ENCODE measurements around the gene LMBRD2.

Gene LMBRD2

DNA sequence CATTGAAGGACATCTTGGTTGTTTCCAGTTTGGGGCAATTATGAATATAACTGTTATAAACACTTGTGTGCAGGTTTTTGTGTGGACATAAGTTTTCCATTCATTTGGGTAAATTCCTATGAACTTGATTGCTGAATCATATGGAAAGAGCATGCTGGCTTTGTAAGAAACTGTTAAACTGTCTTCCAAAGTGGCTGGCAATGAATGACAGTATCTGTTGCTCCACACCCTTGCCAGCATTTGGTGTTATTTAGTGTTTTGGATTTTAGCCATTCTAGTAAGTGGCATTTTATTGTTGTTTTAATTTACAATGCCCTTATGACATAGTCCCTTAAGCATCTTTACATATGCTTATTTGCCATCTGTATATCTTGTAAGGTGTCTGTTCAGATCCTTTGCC, 55.2 kb downstream of the LMBRD2 start:
- FAIRE-seq: no peak

DNA sequence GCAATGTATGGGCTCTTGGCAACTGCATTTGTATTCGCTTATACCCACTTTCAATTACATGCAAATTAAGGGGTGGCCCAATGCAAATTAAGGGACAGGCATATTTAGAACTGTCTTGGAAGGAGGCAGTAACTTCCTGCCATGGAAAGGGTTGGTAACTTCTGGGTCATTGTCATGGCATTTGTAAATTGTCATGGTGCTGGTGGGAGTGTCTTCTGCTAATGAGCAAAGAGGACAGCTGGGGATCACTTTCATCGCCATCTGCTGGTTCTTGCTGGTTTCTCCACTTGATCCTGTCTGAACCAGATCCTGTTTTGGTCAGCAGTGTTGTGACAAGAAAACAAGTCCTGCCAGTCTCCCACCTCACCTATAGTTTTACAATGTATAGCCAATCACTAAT, 61.7 kb downstream of the LMBRD2 start:
- FAIRE-seq: no peak

DNA sequence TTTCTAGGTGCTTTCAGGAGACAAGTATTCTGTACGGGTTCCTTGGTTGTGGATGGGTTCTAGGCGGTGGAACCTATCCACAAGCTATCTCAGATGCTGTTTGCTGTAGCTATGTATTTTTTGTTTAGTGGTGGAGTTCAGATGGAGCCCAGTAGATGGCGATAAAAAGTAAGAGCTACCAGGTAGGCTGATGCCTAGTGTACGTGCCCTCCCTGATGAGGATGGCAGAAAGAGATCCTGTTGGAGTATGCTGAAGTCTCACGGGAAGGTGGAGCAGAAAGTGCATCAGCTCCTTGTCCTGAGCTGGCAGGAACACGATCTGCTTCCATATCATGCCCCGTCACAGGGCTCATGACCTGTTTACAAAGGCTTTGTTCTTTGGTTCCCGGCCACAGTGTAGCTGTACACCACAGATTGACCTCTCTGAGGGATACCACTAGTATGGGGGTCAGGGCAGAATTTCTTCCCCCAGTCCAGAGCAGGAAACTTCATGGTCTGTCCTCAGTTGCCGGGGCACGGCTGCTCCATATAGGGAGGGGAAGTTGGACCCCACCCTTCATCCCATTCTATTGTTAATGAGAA, 72.4 kb downstream of the LMBRD2 start:
- FAIRE-seq: peak; percentile 76

DNA sequence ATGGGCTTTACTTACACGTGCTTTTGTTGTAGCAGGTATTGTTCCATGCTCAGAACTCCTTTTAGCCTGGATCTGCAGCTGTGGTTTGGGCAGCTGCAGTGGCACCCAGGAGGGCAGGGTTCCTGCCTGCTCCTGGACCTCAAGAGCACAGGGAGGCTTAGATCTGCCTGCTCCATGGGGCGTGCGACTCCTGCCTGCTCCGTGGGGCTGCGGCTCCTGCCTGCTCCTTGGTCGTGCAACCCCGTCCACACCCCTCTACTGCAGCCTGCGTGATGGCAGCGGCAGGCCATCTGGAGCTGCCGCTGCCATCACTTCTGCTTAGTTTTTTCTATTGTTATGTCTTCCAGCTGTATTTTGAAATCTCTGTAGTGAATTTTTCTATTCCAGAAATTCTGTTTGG, 73.3 kb downstream of the LMBRD2 start:
- no peak for FAIRE-seq

DNA sequence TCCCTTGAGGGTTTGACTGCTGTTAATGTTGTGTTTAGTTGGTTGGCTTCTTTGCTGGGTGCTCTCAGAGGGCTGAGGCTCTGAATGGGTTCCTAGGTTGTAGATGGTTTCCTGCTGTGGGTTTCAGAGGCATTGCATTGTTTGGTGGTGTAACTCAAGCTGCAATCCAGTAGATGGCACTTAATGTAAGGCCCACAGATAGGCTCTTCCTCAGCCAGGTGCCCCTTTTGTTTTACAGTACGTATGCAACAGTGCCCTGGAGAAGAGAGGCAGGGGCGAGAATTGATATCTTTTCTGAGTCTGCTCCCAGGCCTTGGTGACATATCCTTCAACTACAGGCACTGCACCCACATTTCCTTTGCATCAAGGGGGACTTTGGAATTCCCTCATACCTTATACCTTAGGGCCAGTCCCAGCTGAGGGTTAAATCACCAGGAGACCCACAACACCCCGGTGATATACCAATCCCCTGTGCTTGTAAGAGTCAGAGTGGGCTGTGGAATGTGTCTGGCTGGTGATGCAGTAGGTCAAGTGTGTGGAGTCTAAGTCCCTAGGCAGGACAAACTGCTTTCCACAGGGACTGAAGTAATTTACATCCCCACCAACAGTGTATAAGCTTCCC, 78.0 kb downstream of the LMBRD2 start:
- no peak for FAIRE-seq

DNA sequence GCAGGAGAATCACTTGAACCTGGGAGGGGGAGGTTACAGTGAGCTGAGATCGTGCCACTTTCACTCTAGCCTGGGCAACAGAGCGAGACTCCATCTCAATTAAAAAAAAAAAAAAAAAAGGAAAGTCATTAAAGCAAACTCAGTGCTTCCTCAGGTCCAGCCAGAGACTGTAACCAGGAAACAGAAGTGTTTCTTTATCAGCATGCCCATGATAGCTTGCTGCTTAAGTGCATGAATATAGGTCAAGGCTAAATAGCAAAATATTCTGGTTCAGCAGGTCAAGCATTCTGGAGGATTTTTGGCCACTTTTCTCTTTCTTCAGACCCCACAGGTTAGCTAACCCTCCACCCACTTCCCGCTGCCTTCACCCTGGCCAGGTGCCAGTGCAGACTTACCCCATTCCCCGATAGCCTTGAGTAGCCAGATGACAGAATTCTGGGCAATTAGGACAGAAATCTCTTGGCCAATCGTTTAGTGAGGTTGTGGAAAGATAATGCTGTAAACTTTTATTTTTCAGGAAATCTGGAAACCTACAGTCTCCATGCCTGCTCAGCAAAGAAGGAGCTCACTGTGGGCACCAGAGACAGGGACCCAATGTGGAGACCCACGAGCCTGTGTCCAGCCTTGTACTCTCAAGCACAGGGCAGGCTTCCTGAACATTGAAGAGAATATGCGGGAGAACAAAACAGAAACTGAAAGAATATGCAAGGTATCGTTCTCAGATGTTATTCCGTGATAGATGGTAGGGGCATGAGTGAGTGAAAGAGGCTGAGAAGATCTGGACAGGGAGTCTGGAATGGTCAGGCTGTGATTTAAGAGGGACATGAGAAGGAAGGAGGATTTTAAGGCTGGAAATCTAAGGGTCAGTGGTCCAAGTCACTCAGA, 80.8 kb downstream of the LMBRD2 start:
- FAIRE-seq: no peak

DNA sequence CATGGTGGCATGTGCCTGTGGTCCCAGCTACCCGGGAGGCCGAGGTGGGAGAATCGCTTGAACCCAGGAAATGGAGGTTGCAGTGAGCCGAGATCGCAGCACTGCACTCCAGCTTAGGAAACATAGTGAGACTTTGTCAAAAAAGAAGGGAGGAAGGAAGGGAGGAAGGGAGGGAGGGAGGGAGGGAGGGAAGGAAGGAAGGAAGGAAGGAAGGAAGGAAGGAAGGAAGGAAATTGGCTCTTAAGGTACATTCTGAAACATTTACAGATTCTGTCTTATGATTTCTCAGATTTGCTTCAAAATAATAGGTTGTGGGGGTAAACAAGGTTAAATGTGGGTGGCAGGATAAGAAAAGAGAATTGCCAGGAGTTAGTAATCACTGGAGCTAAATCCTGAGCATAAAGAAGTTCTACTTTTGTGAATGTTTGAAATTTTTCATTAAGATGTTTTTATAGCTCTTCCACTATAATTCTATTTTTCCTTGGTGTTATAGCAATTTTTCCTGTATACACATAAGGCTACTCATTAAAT, 82.9 kb downstream of the LMBRD2 start:
- no peak for FAIRE-seq

DNA sequence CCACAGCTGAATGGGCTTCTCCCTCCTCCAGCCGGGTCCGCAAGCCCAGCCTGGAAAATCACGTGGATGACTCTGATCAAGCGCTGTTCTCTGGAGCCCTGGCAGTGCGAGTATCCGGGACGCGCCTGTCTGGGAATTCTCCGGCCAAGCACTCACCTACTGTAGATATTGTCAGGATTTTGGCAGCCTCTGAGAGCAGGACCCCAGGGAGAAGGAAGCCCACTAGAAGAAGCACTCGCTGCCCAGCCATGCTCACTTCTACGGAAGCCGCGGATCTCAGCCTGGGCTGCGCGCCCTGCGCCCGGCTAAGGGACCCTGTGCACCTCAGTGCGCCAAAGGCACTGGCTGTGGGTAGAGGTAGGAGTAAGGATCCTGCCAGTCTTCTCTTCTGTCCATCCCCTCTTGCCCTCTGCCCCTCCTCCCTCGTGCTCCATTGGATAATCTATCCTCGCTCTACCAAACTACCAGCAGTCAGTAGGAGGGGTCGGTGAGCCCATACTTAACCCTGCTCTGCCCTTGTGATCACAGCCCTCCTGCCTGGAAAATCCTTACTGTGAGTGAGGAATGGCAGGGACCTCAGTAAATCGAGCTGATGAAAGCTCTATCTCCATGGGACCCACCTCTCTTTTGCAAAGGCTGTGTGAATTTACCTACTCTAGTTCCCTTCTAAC, 85.0 kb downstream of the LMBRD2 start, which contains the start of gene UGT3A2:
TSS of gene UGT3A2 (minus strand) at position 343 of the 671 bp plus-strand sequence. CDS start at position 250, 93 bp downstream.
- no peak for FAIRE-seq

DNA sequence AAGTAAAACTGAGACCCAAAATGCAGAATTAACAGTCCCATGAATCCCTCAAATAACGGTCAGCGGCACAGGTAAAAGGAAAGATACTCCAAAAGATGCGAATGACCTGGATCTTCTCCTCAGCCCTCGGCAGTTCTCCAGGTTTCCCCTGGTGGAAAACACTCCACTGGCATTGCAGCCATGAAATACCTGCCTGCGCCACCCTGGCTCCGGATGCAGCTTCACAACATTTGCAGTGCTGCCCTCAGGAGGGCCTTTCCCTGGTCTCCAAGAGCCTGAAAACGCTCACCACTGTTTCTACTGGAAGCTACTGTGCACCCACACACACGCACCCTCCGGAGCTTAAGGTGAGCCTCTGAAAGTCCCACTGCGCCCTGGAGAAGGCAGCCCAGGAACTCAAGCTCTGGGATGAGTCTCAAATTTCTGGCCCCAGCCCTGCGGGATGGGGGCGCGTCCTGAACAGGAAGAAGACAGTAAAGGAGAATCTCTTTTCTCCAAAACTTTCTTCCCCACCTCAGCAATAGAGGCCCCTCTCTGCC, 85.6 kb downstream of the LMBRD2 start:
- FAIRE-seq: no peak

DNA sequence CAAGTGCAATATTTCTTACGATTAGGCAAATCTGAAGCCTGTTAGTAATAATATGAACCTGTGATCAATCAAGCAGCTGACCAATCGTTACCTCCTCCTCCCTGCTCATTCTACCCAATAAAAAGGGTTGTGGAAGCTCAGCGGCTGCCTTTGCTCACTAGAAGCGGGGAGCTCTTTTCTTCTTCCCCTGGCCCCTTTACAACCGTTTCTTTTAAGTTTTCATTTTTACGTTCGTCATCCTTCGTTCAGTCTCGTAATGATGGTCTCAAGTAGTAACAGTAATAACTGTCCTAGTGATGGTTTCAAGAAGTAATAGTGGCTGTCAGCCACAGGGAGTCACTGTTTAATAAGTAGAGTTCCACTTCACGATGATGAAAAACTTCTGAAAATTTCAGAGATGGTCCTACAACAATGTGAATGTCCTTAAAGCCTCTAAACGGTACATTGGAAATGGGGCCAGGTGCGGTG, 91.2 kb downstream of the LMBRD2 start:
- no peak for FAIRE-seq

DNA sequence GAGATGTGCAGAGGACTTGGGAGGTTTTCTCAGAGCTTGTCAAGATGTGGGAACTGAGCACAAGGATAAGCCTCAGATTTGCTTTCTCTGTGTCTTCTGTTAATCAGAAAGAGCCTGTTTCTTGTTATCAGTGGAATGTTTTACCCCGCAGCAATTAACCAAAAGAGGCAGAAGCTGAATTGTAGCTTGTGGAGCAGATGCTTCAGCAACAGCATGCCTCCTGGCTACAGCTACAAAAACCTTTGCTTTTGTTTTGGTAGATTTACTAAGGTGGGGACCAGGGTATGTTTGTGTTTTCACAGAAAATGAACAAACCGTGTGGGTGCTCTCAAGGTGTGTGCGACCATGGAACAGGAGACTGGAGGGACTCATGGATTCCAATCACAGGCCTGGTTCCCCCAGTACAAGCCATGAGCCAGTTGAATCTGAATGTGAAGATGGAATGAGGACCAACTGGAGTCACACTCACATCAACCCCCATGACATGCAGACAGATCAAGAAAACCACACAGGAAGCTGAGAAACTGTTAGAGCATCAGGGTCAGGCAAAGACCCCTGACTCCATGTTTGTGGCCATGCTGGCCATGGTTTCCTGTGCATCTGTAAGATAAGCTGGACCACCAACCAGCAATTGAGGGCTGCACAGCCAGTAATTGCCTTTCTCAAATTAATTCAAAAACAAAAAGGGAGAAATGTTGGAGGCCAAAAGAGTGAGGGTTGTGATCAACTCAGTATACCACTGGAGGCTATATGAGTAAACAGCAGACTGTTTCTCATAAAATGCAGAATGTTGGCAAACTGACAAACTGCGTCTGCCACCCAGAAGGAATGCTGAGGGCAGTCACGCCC, 91.9 kb downstream of the LMBRD2 start:
- FAIRE-seq: no peak

DNA sequence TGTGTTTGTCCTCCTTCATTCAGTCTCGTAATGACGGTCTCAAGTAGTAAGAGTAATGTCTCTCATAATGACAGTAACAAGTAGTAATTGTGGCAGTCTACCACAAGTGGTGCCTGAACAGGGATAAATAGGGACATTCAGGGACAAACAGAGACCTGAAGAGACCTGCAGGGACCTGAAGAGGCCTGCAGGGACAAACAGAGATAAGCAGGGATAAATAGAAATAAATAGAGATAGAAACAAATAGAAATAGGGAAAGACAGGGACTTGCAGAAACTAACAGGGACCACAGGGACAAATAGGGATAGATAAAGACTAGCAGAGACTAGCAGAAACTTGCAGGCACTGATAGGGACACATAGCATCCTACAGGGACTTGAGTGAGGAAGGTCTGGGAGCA, 92.9 kb downstream of the LMBRD2 start:
- no peak for FAIRE-seq

DNA sequence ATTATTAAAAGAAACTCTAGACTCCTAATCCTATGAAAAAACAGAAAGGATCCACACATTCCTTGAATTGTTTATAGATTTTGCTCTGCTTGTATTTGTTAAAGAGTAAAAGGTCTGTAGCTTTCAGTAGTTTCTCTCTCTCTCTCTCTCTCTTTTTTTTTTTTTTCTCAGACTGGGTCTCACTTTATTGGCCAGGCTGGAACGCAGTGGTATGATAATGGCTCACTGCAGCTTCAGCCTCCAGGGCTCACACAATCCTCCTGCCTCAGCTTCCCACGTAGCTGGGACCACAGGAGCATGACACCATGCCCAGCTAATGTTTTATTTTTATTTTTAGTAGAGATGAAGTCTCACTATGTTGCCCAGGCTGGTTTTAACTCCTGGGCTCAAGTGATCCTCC, 94.3 kb downstream of the LMBRD2 start:
- no peak for FAIRE-seq

DNA sequence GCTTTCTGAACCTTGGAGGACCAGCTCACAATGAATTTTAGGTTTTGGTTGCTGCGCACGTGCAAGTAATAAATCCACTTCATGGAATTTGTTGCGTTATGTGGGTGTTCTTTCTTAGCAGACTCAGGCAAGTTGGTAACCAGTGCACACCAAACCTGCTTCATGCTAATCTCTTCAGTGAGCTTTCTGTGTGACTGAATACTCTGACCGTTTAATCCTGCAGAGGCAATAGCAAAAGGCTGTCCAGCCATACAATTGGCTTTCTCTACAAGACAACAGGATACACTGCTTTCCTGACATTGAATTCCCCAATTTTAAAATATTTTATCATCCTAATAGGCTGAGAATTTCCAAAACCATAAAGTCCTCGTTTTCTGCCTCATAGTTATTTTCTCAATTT, 95.3 kb downstream of the LMBRD2 start:
- no peak for FAIRE-seq

DNA sequence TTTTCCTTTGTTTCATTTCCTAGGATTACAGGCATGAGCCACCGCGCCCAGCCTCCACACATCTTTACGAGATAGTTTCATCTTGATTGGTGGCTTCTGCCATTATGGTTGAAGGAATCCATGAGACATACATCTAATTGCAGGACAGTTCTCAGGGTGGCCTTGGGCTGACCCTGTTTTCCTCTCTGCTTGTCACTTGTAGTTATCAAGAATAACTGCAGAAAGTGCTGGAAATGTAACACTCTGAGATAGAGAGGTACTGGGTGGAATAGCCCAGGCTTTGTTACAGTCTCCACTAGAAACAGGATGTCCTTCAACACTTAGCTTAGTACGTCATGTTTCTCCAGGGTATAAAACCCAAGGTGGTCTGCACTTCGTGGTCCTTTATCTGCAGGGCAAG, 95.7 kb downstream of the LMBRD2 start:
- FAIRE-seq: no peak

DNA sequence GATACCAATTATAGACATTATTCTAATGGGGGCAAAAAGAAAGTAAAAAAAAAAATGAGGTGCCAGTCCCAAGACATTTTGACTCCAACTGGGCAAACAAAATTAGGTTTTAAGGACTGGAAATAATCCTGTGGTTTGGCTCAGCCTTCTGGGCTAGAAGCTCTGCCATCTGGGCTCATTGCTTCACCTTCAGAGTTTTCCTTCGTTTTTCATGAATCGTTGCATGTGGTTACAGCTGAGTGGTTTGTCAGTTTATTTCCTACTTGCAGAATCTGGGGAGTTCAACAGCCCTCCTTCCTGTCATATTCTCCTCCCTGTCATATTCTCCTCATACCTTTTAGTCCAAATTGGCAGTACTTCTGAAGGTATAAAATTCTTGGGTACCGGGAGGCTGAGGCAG, 97.0 kb downstream of the LMBRD2 start:
- no peak for FAIRE-seq

DNA sequence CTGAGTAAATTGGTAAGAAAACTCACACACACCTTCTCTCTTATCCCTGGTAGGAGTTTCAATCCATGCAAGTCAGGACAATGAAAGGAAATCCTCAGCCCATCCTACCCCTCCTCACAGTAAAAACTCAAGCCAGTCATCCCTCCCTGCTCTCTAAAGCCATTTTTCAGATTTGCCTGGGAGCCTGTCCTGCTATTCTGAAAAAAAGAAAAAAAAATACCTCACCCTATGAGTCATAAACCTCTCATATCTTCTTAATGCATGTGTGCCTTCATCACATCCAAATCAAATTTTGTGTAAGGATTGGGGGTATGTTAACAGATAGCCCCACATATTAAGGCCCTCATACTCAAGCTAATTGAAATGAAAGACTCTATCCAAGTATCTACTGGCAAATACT, 99.1 kb downstream of the LMBRD2 start:
- FAIRE-seq: no peak

DNA sequence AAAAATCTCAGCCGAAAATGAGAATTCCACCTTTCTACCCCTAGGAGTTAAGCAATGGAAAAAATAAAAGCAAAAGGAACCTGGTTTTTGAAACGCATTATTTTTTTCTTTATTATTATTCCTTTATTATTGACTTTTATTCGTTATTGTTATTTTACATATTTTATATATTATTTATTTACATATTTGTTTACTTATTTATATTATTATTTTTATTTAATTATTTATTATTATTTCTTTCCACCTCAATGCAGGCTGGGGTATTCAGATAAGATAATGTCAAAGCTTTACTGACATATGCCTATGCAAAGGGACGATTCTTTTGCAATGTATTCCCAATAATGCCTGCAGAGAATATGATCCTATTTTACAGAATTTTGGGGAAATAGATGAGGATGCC, 101.7 kb downstream of the LMBRD2 start:
- peak; percentile 52 for FAIRE-seq
